H1 (cell line): ENCODE data around the gene ELOVL5.
"Not testable (repeated sequence)": the region's sequence is repeated elsewhere in the genome, so short reads cannot be mapped to it uniquely, and the experiment has no call there.

Experiments used
- ATF3 ChIP-seq: IDR thresholded peaks from 2 replicates; pipeline ENCODE4 v1.6.1; 2011; ENCODE audit warnings: low read depth, mild to moderate bottlenecking, low read length; ENCODE audit not compliant: insufficient read depth
- CBX5 ChIP-seq: fragments of 300-800, 300-1000 bp; sonication (generic); IDR thresholded peaks from 2 replicates; pipeline ENCODE4 v1.7.1; 2016; ENCODE audit warnings: antibody characterized with exemption, low read length, low read depth
- CREB1 ChIP-seq: IDR thresholded peaks from 2 replicates; pipeline ENCODE4 v1.6.1; 2012; ENCODE audit warnings: inconsistent platforms
- CTCF ChIP-seq, 3 experiments: IDR thresholded peaks; 1 replicate in 2 of 3; 2 replicates in 1 of 3; pipeline versions ENCODE4 v1.5.1 to v1.6.1; 2011; ENCODE audit warnings: low read length in 3 of 3, mild to moderate bottlenecking in 3 of 3, inconsistent platforms in 2 of 3, low read depth in 1 of 3, moderate library complexity in 1 of 3; ENCODE audit not compliant: insufficient read depth in 1 of 3; ENCODE audit errors: control extremely low read depth in 1 of 3
- EGR1 ChIP-seq: IDR thresholded peaks from 2 replicates; pipeline ENCODE4 v1.6.1; 2011; ENCODE audit warnings: low read depth, low read length, borderline replicate concordance
- FOSL1 ChIP-seq: IDR thresholded peaks from 2 replicates; pipeline ENCODE4 v1.6.1; 2011; ENCODE audit warnings: mild to moderate bottlenecking, low read depth, low read length, moderate library complexity; ENCODE audit not compliant: insufficient read depth
- GABPA ChIP-seq: IDR thresholded peaks from 2 replicates; pipeline ENCODE4 v1.6.1; 2011; ENCODE audit warnings: mild to moderate bottlenecking, low read length, moderate library complexity, borderline replicate concordance; ENCODE audit not compliant: insufficient read depth
- GTF2F1 ChIP-seq: IDR thresholded peaks from 2 replicates; pipeline ENCODE4 v1.6.1; 2012; ENCODE audit warnings: low read depth, low read length, improper control_type of control experiment, borderline replicate concordance
- JUND ChIP-seq: IDR thresholded peaks from 2 replicates; pipeline ENCODE4 v1.6.1; 2011; ENCODE audit warnings: mild to moderate bottlenecking, improper control_type of control experiment, low read length
- MAX ChIP-seq: IDR thresholded peaks from 2 replicates; pipeline ENCODE4 v1.6.1; 2012; ENCODE audit warnings: inconsistent platforms
- POLR2A ChIP-seq, 2 experiments: IDR thresholded peaks; 1 replicate in 1 of 2; 2 replicates in 1 of 2; pipeline ENCODE4 v1.6.1; 2011; ENCODE audit warnings: low read depth in 2 of 2, low read length in 2 of 2, mild to moderate bottlenecking in 2 of 2; ENCODE audit errors: control extremely low read depth in 1 of 2
- TEAD4 ChIP-seq: IDR thresholded peaks from 2 replicates; pipeline ENCODE4 v1.6.1; 2012; ENCODE audit warnings: low read depth, low read length, inconsistent platforms, mixed read lengths
- USF2 ChIP-seq: IDR thresholded peaks from 2 replicates; pipeline ENCODE4 v1.6.1; 2011; ENCODE audit warnings: low read length, improper control_type of control experiment
- YY1 ChIP-seq: IDR thresholded peaks from 2 replicates; pipeline ENCODE4 v1.6.1; 2011; ENCODE audit warnings: low read depth, mild to moderate bottlenecking, low read length

GRCh38 chr6:53317299-53317698 lies 31.5 kb downstream of the ELOVL5 start:
- TF ChIP-seq CTCF (IDR thresholded peaks at IDR 0.05; ENCODE audit: control extremely low read depth in 1 of 3, insufficient read depth in 1 of 3, low read depth in 1 of 3, low read length in 3 of 3); POLR2A (IDR thresholded peaks at IDR 0.05; ENCODE audit: control extremely low read depth in 1 of 2, low read depth in 2 of 2, low read length in 2 of 2); EGR1; MAX; YY1; USF2; ATF3; CREB1; GABPA; CBX5; FOSL1; TEAD4; JUND; GTF2F1: not testable (repeated sequence)
